H1 (cell line): ENCODE results near the gene UBE3C.

Experiments used
- CEBPB ChIP-seq: IDR thresholded peaks from 2 replicates; pipeline ENCODE4 v1.6.1; 2012; ENCODE audit warnings: low read depth, low read length
- CHD2 ChIP-seq: IDR thresholded peaks from 2 replicates; pipeline ENCODE4 v1.6.1; 2012; ENCODE audit warnings: low read length, improper control_type of control experiment
- KDM1A ChIP-seq: fragments of 200-600, 300-600 bp; sonication (generic); IDR thresholded peaks from 2 replicates; pipeline ENCODE4 v1.7.1; 2016; ENCODE audit warnings: mild to moderate bottlenecking, low read length, borderline replicate concordance
- MAFK ChIP-seq: IDR thresholded peaks from 2 replicates; pipeline ENCODE4 v1.6.1; 2012; ENCODE audit warnings: low read depth, mild to moderate bottlenecking, improper control_type of control experiment, low read length
- POLR2A ChIP-seq, 2 experiments: IDR thresholded peaks; 1 replicate in 1 of 2; 2 replicates in 1 of 2; pipeline ENCODE4 v1.6.1; 2011; ENCODE audit warnings: low read depth in 2 of 2, low read length in 2 of 2, mild to moderate bottlenecking in 2 of 2; ENCODE audit errors: control extremely low read depth in 1 of 2
- POLR2AphosphoS5 ChIP-seq: IDR thresholded peaks from 2 replicates; pipeline ENCODE4 v1.6.1; 2011; ENCODE audit warnings: low read depth, low read length
- SIN3A ChIP-seq, 2 experiments: IDR thresholded peaks in 1 of 2; conservative IDR thresholded peaks in 1 of 2; 2 replicates each; pipeline ENCODE4 v1.6.1; 2011 to 2012; ENCODE audit warnings: low read length in 2 of 2, improper control_type of control experiment in 1 of 2, low read depth in 1 of 2, mild to moderate bottlenecking in 1 of 2
- SP1 ChIP-seq: IDR thresholded peaks from 2 replicates; pipeline ENCODE4 v1.6.1; 2011; ENCODE audit warnings: low read depth, low read length
- YY1 ChIP-seq: IDR thresholded peaks from 2 replicates; pipeline ENCODE4 v1.6.1; 2011; ENCODE audit warnings: low read depth, mild to moderate bottlenecking, low read length
- TF ChIP-seq, protein P1 (sequence below), 3 experiments: IDR thresholded peaks; 1 replicate in 2 of 3; 2 replicates in 1 of 3; pipeline versions ENCODE4 v1.5.1 to v1.6.1; 2011; ENCODE audit warnings: low read length in 3 of 3, mild to moderate bottlenecking in 3 of 3, inconsistent platforms in 2 of 3, low read depth in 1 of 3, moderate library complexity in 1 of 3; ENCODE audit not compliant: insufficient read depth in 1 of 3; ENCODE audit errors: control extremely low read depth in 1 of 3

DNA sequence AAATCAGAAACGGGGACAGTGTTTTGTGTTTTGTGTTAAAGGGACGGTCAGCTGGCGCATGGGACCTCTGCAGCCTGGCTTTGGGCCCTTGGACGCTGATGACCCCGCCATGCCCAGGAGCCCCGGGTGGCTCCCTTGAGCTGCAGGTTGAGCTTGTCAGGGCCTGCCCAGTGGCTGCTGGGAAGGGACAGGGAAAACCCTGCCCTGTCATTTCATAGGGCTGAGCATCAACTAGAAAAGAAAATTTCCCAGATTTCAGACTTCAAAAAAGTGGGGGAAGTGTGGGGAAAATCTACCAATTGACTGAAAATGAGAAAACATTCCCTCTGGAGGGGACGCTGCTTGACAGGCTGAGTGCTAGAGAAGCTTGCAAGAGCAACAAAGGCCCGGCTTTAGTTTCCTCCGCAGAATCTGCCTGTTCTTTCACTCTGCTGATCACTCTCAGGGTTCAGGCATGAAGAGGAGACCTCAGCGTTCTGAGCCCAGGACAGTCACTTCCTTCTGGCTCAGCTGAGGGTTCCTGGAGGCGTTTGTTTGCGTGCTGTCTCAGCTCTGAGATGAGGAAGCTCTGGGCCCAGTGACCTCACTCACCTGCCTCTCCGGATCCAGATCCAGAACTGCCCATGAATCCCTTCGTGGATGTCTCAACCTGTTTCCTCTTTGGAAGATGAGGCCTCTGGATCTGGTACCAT lies 179.4 kb downstream of the UBE3C start:
- no peak for TF ChIP-seq CHD2
- no peak for TF ChIP-seq CEBPB
- no peak for TF ChIP-seq SIN3A (conservative IDR thresholded peaks at IDR 0.05 in 1 of 2, IDR thresholded peaks at IDR 0.05 in 1 of 2; ENCODE audit: low read depth in 1 of 2, low read length in 2 of 2)
- TF ChIP-seq, protein P1, sequence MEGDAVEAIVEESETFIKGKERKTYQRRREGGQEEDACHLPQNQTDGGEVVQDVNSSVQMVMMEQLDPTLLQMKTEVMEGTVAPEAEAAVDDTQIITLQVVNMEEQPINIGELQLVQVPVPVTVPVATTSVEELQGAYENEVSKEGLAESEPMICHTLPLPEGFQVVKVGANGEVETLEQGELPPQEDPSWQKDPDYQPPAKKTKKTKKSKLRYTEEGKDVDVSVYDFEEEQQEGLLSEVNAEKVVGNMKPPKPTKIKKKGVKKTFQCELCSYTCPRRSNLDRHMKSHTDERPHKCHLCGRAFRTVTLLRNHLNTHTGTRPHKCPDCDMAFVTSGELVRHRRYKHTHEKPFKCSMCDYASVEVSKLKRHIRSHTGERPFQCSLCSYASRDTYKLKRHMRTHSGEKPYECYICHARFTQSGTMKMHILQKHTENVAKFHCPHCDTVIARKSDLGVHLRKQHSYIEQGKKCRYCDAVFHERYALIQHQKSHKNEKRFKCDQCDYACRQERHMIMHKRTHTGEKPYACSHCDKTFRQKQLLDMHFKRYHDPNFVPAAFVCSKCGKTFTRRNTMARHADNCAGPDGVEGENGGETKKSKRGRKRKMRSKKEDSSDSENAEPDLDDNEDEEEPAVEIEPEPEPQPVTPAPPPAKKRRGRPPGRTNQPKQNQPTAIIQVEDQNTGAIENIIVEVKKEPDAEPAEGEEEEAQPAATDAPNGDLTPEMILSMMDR (IDR thresholded peaks at IDR 0.05; ENCODE audit: control extremely low read depth in 1 of 3, insufficient read depth in 1 of 3, low read depth in 1 of 3, low read length in 3 of 3), result no peak
- no peak for TF ChIP-seq SP1
- no peak for TF ChIP-seq POLR2AphosphoS5
- TF ChIP-seq MAFK, result no peak
- TF ChIP-seq KDM1A, result no peak
- no peak for TF ChIP-seq YY1
- TF ChIP-seq POLR2A (IDR thresholded peaks at IDR 0.05; ENCODE audit: control extremely low read depth in 1 of 2, low read depth in 2 of 2, low read length in 2 of 2), result no peak
